Trophoblast cell (in vitro differentiated cells and primary cell): ENCODE measurements around the gene BORCS6.

Source experiments
- DNase-seq, 2 donors: peaks; one replicate each; pipeline ENCODE4 v3.0.0-alpha.2; 2016
- H2AFZ ChIP-seq: 2 replicates; pipeline ENCODE4 v1.6.1; 2013; ENCODE audit warnings: low read length, moderate library complexity, mild to moderate bottlenecking; ENCODE audit not compliant: insufficient read depth, poor library complexity
- H2AK5ac ChIP-seq: 2 replicates; pipeline ENCODE4 v1.6.1; 2013; ENCODE audit warnings: mild to moderate bottlenecking, low read length
- H2BK120ac ChIP-seq: 2 replicates; pipeline ENCODE4 v1.6.1; 2013; ENCODE audit warnings: low read length, mild to moderate bottlenecking, moderate library complexity; ENCODE audit not compliant: insufficient read depth, poor library complexity
- H2BK12ac ChIP-seq: 2 replicates; pipeline ENCODE4 v1.6.1; 2013; ENCODE audit warnings: mild to moderate bottlenecking, low read length, moderate library complexity
- H2BK5ac ChIP-seq: 2 replicates; pipeline ENCODE4 v1.6.1; 2013; ENCODE audit warnings: low read length, low read depth, moderate library complexity, mild to moderate bottlenecking; ENCODE audit not compliant: poor library complexity
- H3K14ac ChIP-seq: 2 replicates; pipeline ENCODE4 v1.6.1; 2013; ENCODE audit warnings: mild to moderate bottlenecking, low read length
- H3K18ac ChIP-seq: 2 replicates; pipeline ENCODE4 v1.6.1; 2013; ENCODE audit warnings: mild to moderate bottlenecking, low read length
- H3K23ac ChIP-seq: 2 replicates; pipeline ENCODE4 v1.6.1; 2013; ENCODE audit warnings: low read length
- H3K27ac ChIP-seq: 2 replicates; pipeline ENCODE4 v1.5.1; 2013; ENCODE audit warnings: low read depth, mild to moderate bottlenecking, inconsistent platforms, low read length, moderate library complexity
- H3K27me3 ChIP-seq: 2 replicates; pipeline ENCODE4 v1.6.1; 2013; ENCODE audit warnings: inconsistent platforms, mild to moderate bottlenecking, low read length, moderate library complexity; ENCODE audit not compliant: insufficient read depth
- H3K36me3 ChIP-seq, 2 experiments: 1 replicate in 1 of 2; 2 replicates in 1 of 2; pipeline ENCODE4 v1.6.1; 2013; ENCODE audit warnings: low read length in 2 of 2, mild to moderate bottlenecking in 2 of 2, moderate library complexity in 1 of 2; ENCODE audit not compliant: insufficient read depth in 2 of 2, control insufficient read depth in 1 of 2
- H3K4ac ChIP-seq: 2 replicates; pipeline ENCODE4 v1.6.1; 2013; ENCODE audit warnings: low read depth, mild to moderate bottlenecking, low read length, moderate library complexity
- H3K4me1 ChIP-seq, 2 experiments: 1 replicate in 1 of 2; 2 replicates in 1 of 2; pipeline ENCODE4 v1.6.1; 2013; ENCODE audit warnings: low read length in 2 of 2, mild to moderate bottlenecking in 2 of 2, moderate library complexity in 1 of 2; ENCODE audit not compliant: insufficient read depth in 2 of 2, control insufficient read depth in 1 of 2
- H3K4me2 ChIP-seq: 2 replicates; pipeline ENCODE4 v1.6.1; 2013; ENCODE audit warnings: inconsistent platforms, mild to moderate bottlenecking, low read length, moderate library complexity
- H3K4me3 ChIP-seq: 2 replicates; pipeline ENCODE4 v1.5.1; 2013; ENCODE audit warnings: mild to moderate bottlenecking, low read depth, low read length, inconsistent platforms
- H3K79me1 ChIP-seq: one replicate; pipeline ENCODE4 v1.6.1; 2013; ENCODE audit warnings: low read length
- H3K79me2 ChIP-seq: 2 replicates; pipeline ENCODE4 v1.6.1; 2013; ENCODE audit warnings: low read length, mild to moderate bottlenecking; ENCODE audit not compliant: control insufficient read depth, insufficient read depth, poor library complexity
- H3K9ac ChIP-seq: 2 replicates; pipeline ENCODE4 v1.6.1; 2013; ENCODE audit warnings: mild to moderate bottlenecking, low read length
- H3K9me3 ChIP-seq: 2 replicates; pipeline ENCODE4 v1.6.1; 2013; ENCODE audit warnings: low read depth, mild to moderate bottlenecking, control low read depth, inconsistent platforms, low read length; ENCODE audit not compliant: insufficient read depth
- H4K12ac ChIP-seq: 2 replicates; pipeline ENCODE4 v1.6.1; 2013; ENCODE audit warnings: low read depth, mild to moderate bottlenecking, low read length, moderate library complexity
- H4K8ac ChIP-seq: 2 replicates; pipeline ENCODE4 v1.6.1; 2013; ENCODE audit warnings: low read depth, mild to moderate bottlenecking, low read length, moderate library complexity
- H4K91ac ChIP-seq: one replicate; pipeline ENCODE4 v1.6.1; 2013; ENCODE audit warnings: low read depth, mild to moderate bottlenecking, low read length, moderate library complexity
- WGBS: extraction: QIAGEN DNeasy Blood & Tissue Kit; methylation state at CpG from one replicate; pipeline ENCODE4 v1.1.7; 2013; ENCODE audit warnings: missing lambda C conversion rate; ENCODE audit not compliant: insufficient read length, insufficient coverage; ENCODE audit errors: extremely low coverage; 5-methylcytosine and 5-hydroxymethylcytosine counted together

BORCS6 gene

DNA sequence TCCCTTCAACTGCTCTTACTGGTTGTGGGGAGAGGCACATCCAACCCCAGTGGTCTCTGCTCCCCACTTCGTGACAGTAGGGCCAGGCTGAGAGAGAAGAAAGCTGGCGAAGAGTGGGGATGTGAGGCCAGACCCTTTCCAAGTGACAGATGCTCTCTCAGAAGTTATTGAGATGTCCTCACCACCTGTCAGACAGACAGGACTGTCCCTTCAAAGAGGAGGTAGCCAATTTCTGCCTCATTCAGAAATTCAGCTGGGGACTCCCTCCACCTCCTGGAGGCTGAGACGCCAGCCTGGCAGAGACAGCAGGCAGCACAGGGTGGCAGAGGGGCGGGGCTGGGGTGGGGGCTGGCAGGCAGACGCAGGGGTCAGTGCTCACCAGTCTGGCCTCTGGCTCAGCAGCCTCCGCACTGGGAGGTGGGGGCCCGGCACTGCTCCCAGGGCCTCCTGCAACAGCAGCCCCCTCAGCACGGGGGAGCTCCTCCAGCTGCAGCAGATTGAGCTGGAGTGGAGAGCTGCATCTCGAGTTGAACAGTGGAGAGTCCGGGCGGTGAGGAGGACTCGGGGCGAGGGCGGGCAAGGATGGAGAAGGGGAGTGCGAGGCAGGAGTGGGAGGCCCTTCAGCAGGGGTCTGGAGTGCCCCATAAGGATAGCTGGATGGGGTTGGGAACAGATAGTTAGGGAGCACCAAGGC lies 46.9 kb downstream of the BORCS6 start:
- Histone ChIP-seq H3K4me3 (no peak overlapping the region), H2AK5ac (no peak overlapping the region), H3K9ac (no peak overlapping the region), H4K91ac (no peak overlapping the region), H3K79me1 (no peaks in the 10 kb centered on the region), H3K18ac (no peak overlapping the region), H3K27me3 (no peaks in the 10 kb centered on the region), H3K4me2 (no peak overlapping the region), H3K36me3 (peaks cover 54 to 59% of the 10 kb centered on the region in 2 experiments), H3K23ac (no peak overlapping the region), H3K9me3 (no peaks in the 10 kb centered on the region), H4K8ac (no peak overlapping the region), H3K79me2 (no peaks in the 10 kb centered on the region), H2AFZ (no peak overlapping the region), H3K14ac (no peak overlapping the region), H3K27ac (no peak overlapping the region), H2BK12ac (no peak overlapping the region), H3K4ac (no peak overlapping the region), H2BK120ac (no peak overlapping the region), H2BK5ac (no peak overlapping the region), H3K4me1 (peaks cover 0 to 2% of the 10 kb centered on the region in 2 experiments), H4K12ac (no peak overlapping the region)
- no CpG with 5 or more reads among the region's 15 CpGs for WGBS
- DNase-seq, result no peak

- Histone ChIP-seq H3K36me3 (peaks cover 47 to 52% of the 10 kb centered on the region in 2 experiments), H2BK5ac (no peak overlapping the region), H3K18ac (no peak overlapping the region), H3K9me3 (no peaks in the 10 kb centered on the region), H3K4me1 (peaks cover 0 to 5% of the 10 kb centered on the region in 2 experiments), H3K79me1 (no peaks in the 10 kb centered on the region), H3K27ac (no peak overlapping the region), H3K4me3 (no peak overlapping the region), H3K27me3 (no peaks in the 10 kb centered on the region), H3K4ac (no peak overlapping the region), H2AK5ac (no peak overlapping the region), H4K8ac (no peak overlapping the region), H3K9ac (no peak overlapping the region), H2AFZ (no peak overlapping the region), H4K12ac (no peak overlapping the region), H4K91ac (no peak overlapping the region), H2BK12ac (no peak overlapping the region), H2BK120ac (no peak overlapping the region), H3K14ac (no peak overlapping the region), H3K4me2 (no peak overlapping the region), H3K79me2 (no peaks in the 10 kb centered on the region), H3K23ac (no peak overlapping the region)
- no CpG with 5 or more reads among the region's 23 CpGs for WGBS
- DNase-seq, result no peak
Observed at GRCh38 chr17:8142158-8142886, 47.7 kb downstream of the BORCS6 start.

DNA sequence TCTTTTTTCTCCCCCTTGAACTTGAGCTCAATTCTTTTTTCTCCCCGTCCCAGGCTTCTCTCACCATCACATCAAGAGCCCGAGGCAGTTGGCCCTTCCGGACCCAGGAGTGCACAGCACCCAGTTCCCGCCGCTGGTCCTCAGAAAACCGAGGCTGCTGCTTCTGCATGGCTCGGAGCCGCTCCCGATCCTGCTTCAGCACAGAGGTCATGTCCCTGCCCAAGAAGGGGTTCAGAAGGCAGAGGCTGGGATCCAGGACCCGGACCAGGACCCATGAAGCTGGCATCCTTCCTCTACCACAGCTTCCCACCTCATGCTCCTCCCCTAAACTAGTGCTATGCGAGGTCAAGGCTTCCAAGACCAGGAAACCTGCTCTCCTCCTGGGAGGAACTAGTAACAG lies 48.2 kb downstream of the BORCS6 start:
- H3K14ac ChIP-seq, result no peak overlapping the region
- no peak overlapping the region for H3K23ac ChIP-seq
- no peak overlapping the region for H2AFZ ChIP-seq
- H4K8ac ChIP-seq, result no peak overlapping the region
- no peaks in the 10 kb centered on the region for H3K9me3 ChIP-seq
- no peaks in the 10 kb centered on the region for H3K79me2 ChIP-seq
- H2BK12ac ChIP-seq, result no peak overlapping the region
- no peak overlapping the region for H2BK120ac ChIP-seq
- H3K36me3 ChIP-seq, result peaks cover 41 to 46% of the 10 kb centered on the region in 2 experiments
- no peak overlapping the region for H3K18ac ChIP-seq
- H4K91ac ChIP-seq, result no peak overlapping the region
- no peak overlapping the region for H3K4me2 ChIP-seq
- no peak overlapping the region for H3K4ac ChIP-seq
- H3K4me3 ChIP-seq, result no peak overlapping the region
- no peak overlapping the region for H2AK5ac ChIP-seq
- H3K4me1 ChIP-seq, result peaks cover 0 to 5% of the 10 kb centered on the region in 2 experiments
- WGBS, result no CpG with 5 or more reads among the region's 11 CpGs
- no peak overlapping the region for H2BK5ac ChIP-seq
- H3K27ac ChIP-seq, result no peak overlapping the region
- H3K79me1 ChIP-seq, result no peaks in the 10 kb centered on the region
- H4K12ac ChIP-seq, result no peak overlapping the region
- no peak for DNase-seq
- H3K9ac ChIP-seq, result no peak overlapping the region
- H3K27me3 ChIP-seq, result no peaks in the 10 kb centered on the region

DNA sequence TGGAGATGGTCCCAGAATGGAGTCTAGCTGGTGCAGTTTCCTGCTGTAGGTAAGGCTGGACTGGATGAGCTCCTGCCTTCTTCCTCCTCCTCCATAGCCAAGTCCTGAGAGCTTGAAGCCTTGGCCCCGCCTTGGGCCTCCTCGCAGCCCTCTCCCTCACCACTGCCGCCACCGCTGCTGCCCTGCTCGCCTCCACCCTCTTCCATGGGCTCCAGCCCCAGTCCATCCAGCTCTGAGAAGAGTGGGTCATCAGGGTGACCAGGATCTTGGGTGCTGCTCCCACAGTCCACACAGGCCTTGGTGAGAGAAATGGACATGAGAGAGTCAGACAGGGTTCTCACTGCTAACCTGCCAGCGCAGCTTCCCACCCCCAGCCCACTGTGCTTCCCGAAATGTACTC lies 48.9 kb downstream of the BORCS6 start:
- no CpG with 5 or more reads among the region's 7 CpGs for WGBS
- Histone ChIP-seq H3K36me3 (peaks cover 34 to 39% of the 10 kb centered on the region in 2 experiments), H2BK12ac (no peak overlapping the region), H3K4me2 (no peak overlapping the region), H3K27ac (no peak overlapping the region), H3K9me3 (no peaks in the 10 kb centered on the region), H3K23ac (no peak overlapping the region), H3K4me1 (peaks cover 0 to 5% of the 10 kb centered on the region in 2 experiments), H3K14ac (no peak overlapping the region), H3K9ac (no peak overlapping the region), H3K79me1 (no peaks in the 10 kb centered on the region), H2AK5ac (no peak overlapping the region), H2BK120ac (no peak overlapping the region), H2AFZ (no peak overlapping the region), H3K79me2 (no peaks in the 10 kb centered on the region), H2BK5ac (no peak overlapping the region), H3K27me3 (no peaks in the 10 kb centered on the region), H4K12ac (no peak overlapping the region), H4K8ac (no peak overlapping the region), H3K4me3 (no peak overlapping the region), H3K18ac (no peak overlapping the region), H4K91ac (no peak overlapping the region), H3K4ac (no peak overlapping the region)
- no peak for DNase-seq
